A673 (cell line): ENCODE results near the gene CHRNG. TPM values are rescaled to one million over a fixed set of nuclear protein-coding genes. Genes with fewer than 3 reads are reported as not detected.

Source experiments
- BruUV-seq: library from RNA; stranded (reverse); fragments of 400-500 nt; replicated peaks from 2 replicates; lab custom pipeline; 2021; lab: Mats Ljungman, UMichigan
- CTCF ChIA-PET: fragments of 300-600 bp; sonication (Branson Sonifier 250); formaldehyde crosslinking; loops from one replicate; lab custom pipeline; 2022; ENCODE audit warnings: antibody characterized with exemption; lab: Charles Lee
- POLR2A ChIA-PET: fragments of 300-600 bp; sonication (Branson Sonifier 250); formaldehyde crosslinking; loops from one replicate; lab custom pipeline; 2022; ENCODE audit warnings: antibody characterized with exemption; ENCODE audit not compliant: low non-redundant PET; lab: Charles Lee
- DNase-seq: peaks from one replicate; pipeline ENCODE4 v3.0.0-alpha.2; 2015; ENCODE audit warnings: low spot score
- H3K27ac ChIP-seq: fragments of 200-600 bp; sonication (generic); 2 replicates; pipeline ENCODE4 v1.5.1; 2016; ENCODE audit warnings: mixed run types, low read depth, mild to moderate bottlenecking, mixed read lengths, antibody characterized with exemption, low read length; ENCODE audit not compliant: poor library complexity, severe bottlenecking
- H3K27me3 ChIP-seq: fragments of 200-600 bp; sonication (generic); replicated peaks from 2 replicates; pipeline ENCODE4 v1.6.1; 2017; ENCODE audit warnings: mixed run types, low read depth, mild to moderate bottlenecking, mixed read lengths, antibody characterized with exemption, low read length; ENCODE audit not compliant: insufficient read depth, poor library complexity
- H3K36me3 ChIP-seq: fragments of 200-600 bp; sonication (generic); 2 replicates; pipeline ENCODE4 v1.6.1; 2016; ENCODE audit warnings: mixed run types, mild to moderate bottlenecking, mixed read lengths, antibody characterized with exemption, low read length; ENCODE audit not compliant: insufficient read depth, poor library complexity, severe bottlenecking
- H3K4me1 ChIP-seq: fragments of 200-600 bp; sonication (generic); 2 replicates; pipeline ENCODE4 v1.6.1; 2017; ENCODE audit warnings: mixed run types, mild to moderate bottlenecking, mixed read lengths, antibody characterized with exemption, low read length; ENCODE audit not compliant: insufficient read depth, poor library complexity, severe bottlenecking
- H3K4me3 ChIP-seq: fragments of 200-600 bp; sonication (generic); 2 replicates; pipeline ENCODE4 v1.5.1; 2016; ENCODE audit warnings: low read depth, mixed run types, mild to moderate bottlenecking, mixed read lengths, low read length; ENCODE audit not compliant: poor library complexity, severe bottlenecking
- H3K9me3 ChIP-seq: fragments of 200-600 bp; sonication (generic); 2 replicates; pipeline ENCODE4 v1.6.1; 2016; ENCODE audit warnings: mixed run types, low read depth, mild to moderate bottlenecking, mixed read lengths, antibody characterized with exemption, low read length; ENCODE audit not compliant: poor library complexity, severe bottlenecking
- CTCF ChIP-seq: fragments of 300-800, 200-600 bp; sonication (generic); conservative IDR thresholded peaks from 2 replicates; pipeline ENCODE4 v1.5.1; 2017; ENCODE audit warnings: low read depth, mild to moderate bottlenecking, antibody characterized with exemption, low read length, moderate library complexity, mixed read lengths
- EZH2 ChIP-seq: fragments of 200-600 bp; sonication (generic); IDR thresholded peaks from 2 replicates; pipeline ENCODE4 v1.6.1; 2017; ENCODE audit warnings: borderline replicate concordance, low read depth, mild to moderate bottlenecking, mixed read lengths, antibody characterized with exemption, low read length; ENCODE audit not compliant: poor library complexity, severe bottlenecking
- intact Hi-C: fragments of 100-400 bp; cut with micrococcal nuclease; formaldehyde crosslinking; loops from one replicate; pipeline ENCODE4 v1.10.0; 2022; ENCODE audit not compliant: unreplicated experiment
- total RNA-seq: library from RNA; stranded (reverse); gene quantifications from 2 replicates; pipeline ENCODE4 v1.2.3, GENCODE V29; 2021

CHRNG gene
- total RNA-seq, 1 experiment from 2014 or later: not detected

- Histone ChIP-seq H3K27ac (no peak overlapping the region), H3K4me1 (no peaks in the 10 kb centered on the region), H3K4me3 (no peak overlapping the region), H3K27me3 (no peaks in the 10 kb centered on the region), H3K36me3 (no peaks in the 10 kb centered on the region), H3K9me3 (no peaks in the 10 kb centered on the region)
- ChIA-PET POLR2A (no interaction called here), CTCF (no interaction called here)
- TF ChIP-seq CTCF (no peak), EZH2 (no peak)
- no peak for DNase-seq
- BruUV-seq: no TSS peak
- intact Hi-C loops: no loop called here
These were observed 35.3 kb downstream of the CHRNG start for GRCh38 chr2:232574674-232575403.

GRCh38 chr2:232575404-232575746 lies 35.9 kb downstream of the CHRNG start:
- no peak for DNase-seq
- no TSS peak for BruUV-seq
- ChIA-PET CTCF (no interaction called here), POLR2A (no interaction called here)
- Histone ChIP-seq H3K27me3 (no peaks in the 10 kb centered on the region), H3K4me3 (no peak overlapping the region), H3K9me3 (no peaks in the 10 kb centered on the region), H3K4me1 (no peaks in the 10 kb centered on the region), H3K27ac (no peak overlapping the region), H3K36me3 (no peaks in the 10 kb centered on the region)
- intact Hi-C loops: no loop called here
- no peak for TF ChIP-seq CTCF
- TF ChIP-seq EZH2: no peak

- BruUV-seq: no TSS peak
- DNase-seq: no peak
These were observed 37.5 kb downstream of the CHRNG start for GRCh38 chr2:232576995-232577394.

More at GRCh38 chr2:232576995-232577394, 37.5 kb downstream of the CHRNG start:
- no peak overlapping the region for H3K27ac ChIP-seq
- CTCF ChIA-PET: no interaction called here
- H3K27me3 ChIP-seq: no peaks in the 10 kb centered on the region
- no peaks in the 10 kb centered on the region for H3K9me3 ChIP-seq
- POLR2A ChIA-PET: no interaction called here
- no peaks in the 10 kb centered on the region for H3K36me3 ChIP-seq
- no peaks in the 10 kb centered on the region for H3K4me1 ChIP-seq
- TF ChIP-seq EZH2: no peak
- no peak for TF ChIP-seq CTCF
- intact Hi-C loops: no loop called here
- no peak overlapping the region for H3K4me3 ChIP-seq
